Femur (tissue), 1 donor: ENCODE results near the gene AFF4.
"Not testable (repeated sequence)": the region's sequence is repeated elsewhere in the genome, so short reads cannot be mapped to it uniquely, and the experiment has no call there.

Source experiments
- DNase-seq: peaks from one replicate; pipeline ENCODE4 v3.0.0-alpha.2; 2017

AFF4 gene

GRCh38 chr5:132956166-132956799 is 7.2 kb downstream of the AFF4 start:
- DNase-seq = not testable (repeated sequence)

GRCh38 chr5:132953710-132954109 is 9.7 kb downstream of the AFF4 start:
- DNase-seq = no peak

GRCh38 chr5:132952829-132953228 is 10.6 kb downstream of the AFF4 start:
- DNase-seq = no peak

GRCh38 chr5:132951897-132952296 is 11.5 kb downstream of the AFF4 start:
- no peak for DNase-seq

- no peak for DNase-seq
These were observed 14.3 kb downstream of the AFF4 start for GRCh38 chr5:132949136-132949535.

- DNase-seq = no peak
These were observed 15.8 kb downstream of the AFF4 start for GRCh38 chr5:132947671-132948070.

- not testable (repeated sequence) for DNase-seq
These were observed 18.1 kb downstream of the AFF4 start for GRCh38 chr5:132945315-132945714.

- no peak for DNase-seq
These were observed 19.9 kb downstream of the AFF4 start for GRCh38 chr5:132943362-132944022.

GRCh38 chr5:132941331-132941730 is 22.1 kb downstream of the AFF4 start:
- no peak for DNase-seq

- DNase-seq = no peak
These were observed 35.4 kb downstream of the AFF4 start for GRCh38 chr5:132928062-132928407.

GRCh38 chr5:132927355-132928061 is 35.9 kb downstream of the AFF4 start:
- DNase-seq = no peak

- no peak for DNase-seq
These were observed 37.0 kb downstream of the AFF4 start for GRCh38 chr5:132926437-132926836.

GRCh38 chr5:132916086-132916485 is 47.3 kb downstream of the AFF4 start:
- no peak for DNase-seq

- DNase-seq = no peak
These were observed 47.8 kb downstream of the AFF4 start for GRCh38 chr5:132915681-132916080.

- no peak for DNase-seq
These were observed 53.7 kb downstream of the AFF4 start for GRCh38 chr5:132909702-132910101.

GRCh38 chr5:132907161-132907560 is 56.3 kb downstream of the AFF4 start:
- DNase-seq = no peak

- DNase-seq = no peak
These were observed 57.5 kb downstream of the AFF4 start for GRCh38 chr5:132905938-132906337.

GRCh38 chr5:132901730-132902129 is 61.7 kb downstream of the AFF4 start:
- no peak for DNase-seq

- no peak for DNase-seq
These were observed 62.4 kb downstream of the AFF4 start for GRCh38 chr5:132901036-132901435.

GRCh38 chr5:132898094-132898493 is 65.3 kb downstream of the AFF4 start:
- DNase-seq = no peak

GRCh38 chr5:132896685-132897084 is 66.7 kb downstream of the AFF4 start:
- DNase-seq = no peak

GRCh38 chr5:132895719-132896305 is 67.6 kb downstream of the AFF4 start:
- DNase-seq = no peak

GRCh38 chr5:132890817-132891216 is 72.6 kb downstream of the AFF4 start:
- DNase-seq = no peak

GRCh38 chr5:132889501-132889900 is 73.9 kb downstream of the AFF4 start:
- no peak for DNase-seq
